ENCODE results near the gene UPF2.

GRCh38 chr10:11918384-11918783, 124.2 kb downstream of the UPF2 start:
- TF ChIP-seq CBX5 (CRISPR knock-in tag; IDR thresholded peaks at IDR 0.05; ENCODE audit: borderline replicate concordance) (no peak), ZNF775 (CRISPR knock-in tag; IDR thresholded peaks at IDR 0.05; ENCODE audit: borderline replicate concordance) (no peak), RCOR2 (CRISPR knock-in tag; IDR thresholded peaks at IDR 0.05) (no peak), CTCF (CRISPR knock-in tag; IDR thresholded peaks at IDR 0.05) (no peak), ZNF251 (CRISPR knock-in tag; IDR thresholded peaks at IDR 0.05) (no peak), ZNF280D (CRISPR knock-in tag; IDR thresholded peaks at IDR 0.05) (no peak), HOXA5 (CRISPR knock-in tag; IDR thresholded peaks at IDR 0.05) (no peak), HNRNPK (IDR thresholded peaks at IDR 0.05; ENCODE audit: low read depth, low read length, poor library complexity, severe bottlenecking) (no peak), ZNF776 (CRISPR knock-in tag; IDR thresholded peaks at IDR 0.05) (no peak), CEBPB (IDR thresholded peaks at IDR 0.05; ENCODE audit: borderline replicate concordance, low read depth, low read length) (no peak), EP300 (IDR thresholded peaks at IDR 0.05; ENCODE audit: low read depth in 2 of 2, low read length in 2 of 2) (no peak), EP300 (CRISPR knock-in tag; IDR thresholded peaks at IDR 0.05; ENCODE audit: borderline replicate concordance) (no peak), SRSF4 (IDR thresholded peaks at IDR 0.05; ENCODE audit: low read depth, low read length, poor library complexity, severe bottlenecking) (no peak)
- TF ChIP-seq, protein P1, sequence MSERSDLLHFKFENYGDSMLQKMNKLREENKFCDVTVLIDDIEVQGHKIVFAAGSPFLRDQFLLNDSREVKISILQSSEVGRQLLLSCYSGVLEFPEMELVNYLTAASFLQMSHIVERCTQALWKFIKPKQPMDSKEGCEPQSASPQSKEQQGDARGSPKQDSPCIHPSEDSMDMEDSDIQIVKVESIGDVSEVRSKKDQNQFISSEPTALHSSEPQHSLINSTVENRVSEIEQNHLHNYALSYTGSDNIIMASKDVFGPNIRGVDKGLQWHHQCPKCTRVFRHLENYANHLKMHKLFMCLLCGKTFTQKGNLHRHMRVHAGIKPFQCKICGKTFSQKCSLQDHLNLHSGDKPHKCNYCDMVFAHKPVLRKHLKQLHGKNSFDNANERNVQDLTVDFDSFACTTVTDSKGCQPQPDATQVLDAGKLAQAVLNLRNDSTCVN (CRISPR knock-in tag; IDR thresholded peaks at IDR 0.05; ENCODE audit: borderline replicate concordance): no peak
- TF ChIP-seq, protein P2, sequence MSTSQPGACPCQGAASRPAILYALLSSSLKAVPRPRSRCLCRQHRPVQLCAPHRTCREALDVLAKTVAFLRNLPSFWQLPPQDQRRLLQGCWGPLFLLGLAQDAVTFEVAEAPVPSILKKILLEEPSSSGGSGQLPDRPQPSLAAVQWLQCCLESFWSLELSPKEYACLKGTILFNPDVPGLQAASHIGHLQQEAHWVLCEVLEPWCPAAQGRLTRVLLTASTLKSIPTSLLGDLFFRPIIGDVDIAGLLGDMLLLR (CRISPR knock-in tag; IDR thresholded peaks at IDR 0.05): no peak
